Measurements from ENCODE around the gene ALX4.

ALX4 gene

GRCh38 chr11:44310463-44311272 is 729 bp upstream of the ALX4 start:
- in situ Hi-C loops (cut with HindIII; ENCODE audit: low sequenced_read_pairs): no loop called here
- DNase-seq (ENCODE audit: low read depth): no peak
- no peak for TF ChIP-seq CTCF (IDR thresholded peaks at IDR 0.05; ENCODE audit: low read depth, low read length, missing control alignments)
- no peak overlapping the region for H3K4me3 ChIP-seq (ENCODE audit: low read depth, low read length)

DNA sequence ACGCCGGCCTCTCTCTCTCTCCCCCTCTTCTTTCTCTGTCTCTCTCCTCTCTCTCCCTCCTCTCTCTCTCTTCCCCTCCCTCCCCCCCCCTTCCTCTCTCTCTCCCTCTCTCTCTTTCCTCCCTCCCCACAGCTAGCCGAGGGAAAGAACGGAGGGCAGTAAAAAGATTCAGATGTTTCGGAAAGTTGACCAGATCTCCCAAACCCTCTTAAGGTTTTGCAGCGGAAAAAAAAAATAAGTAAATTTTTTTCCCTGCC is 195 bp upstream of the ALX4 start:
- H3K4me3 ChIP-seq (ENCODE audit: low read depth, low read length): no peak overlapping the region
- no peak for TF ChIP-seq CTCF (IDR thresholded peaks at IDR 0.05; ENCODE audit: low read depth, low read length, missing control alignments)
- no peak for DNase-seq (ENCODE audit: low read depth)
- in situ Hi-C loops (cut with HindIII; ENCODE audit: low sequenced_read_pairs): no loop called here

GRCh38 chr11:44308923-44309477 is 939 bp downstream of the ALX4 start:
- no peak for DNase-seq (ENCODE audit: low read depth)
- no peak for TF ChIP-seq CTCF (IDR thresholded peaks at IDR 0.05; ENCODE audit: low read depth, low read length, missing control alignments)
- no peak overlapping the region for H3K4me3 ChIP-seq (ENCODE audit: low read depth, low read length)
- in situ Hi-C loops (cut with HindIII; ENCODE audit: low sequenced_read_pairs): no loop called here

DNA sequence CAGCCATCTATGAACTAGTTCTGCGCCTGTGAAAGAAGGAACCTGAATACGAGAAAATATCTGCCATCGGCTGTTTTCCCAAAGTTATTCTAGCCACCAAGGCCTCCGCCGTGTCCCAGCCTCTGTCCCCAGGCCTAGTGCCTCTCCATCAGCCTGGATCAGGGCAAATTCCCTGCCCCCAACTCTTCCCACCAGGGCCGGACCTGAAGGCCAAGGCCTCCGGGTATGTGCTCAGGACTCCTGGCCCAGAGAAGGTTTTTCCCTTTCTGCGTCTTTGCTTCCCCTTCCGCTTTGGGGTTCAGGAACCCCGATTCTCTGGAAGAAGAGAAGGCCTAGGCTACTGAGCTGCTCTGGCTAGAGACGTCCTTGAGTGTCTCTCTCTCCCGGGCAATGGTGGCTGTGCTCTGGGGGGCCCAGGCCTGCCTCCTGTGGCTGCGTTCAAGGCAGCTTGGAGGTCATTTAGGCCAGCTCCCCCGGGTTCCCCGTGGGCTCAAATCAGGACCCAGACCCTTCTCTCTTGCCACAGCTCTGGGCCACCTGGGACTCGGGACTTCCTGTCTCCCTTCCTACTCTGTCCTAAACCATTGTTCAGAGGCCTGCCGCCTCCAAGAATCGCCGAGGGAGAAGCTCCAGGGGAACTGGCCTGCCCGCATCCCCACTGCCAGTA is 1.6 kb downstream of the ALX4 start:
- no peak for TF ChIP-seq CTCF (IDR thresholded peaks at IDR 0.05; ENCODE audit: low read depth, low read length, missing control alignments)
- no peak overlapping the region for H3K4me3 ChIP-seq (ENCODE audit: low read depth, low read length)
- in situ Hi-C loops (cut with HindIII; ENCODE audit: low sequenced_read_pairs): no loop called here
- DNase-seq (ENCODE audit: low read depth): no peak

DNA sequence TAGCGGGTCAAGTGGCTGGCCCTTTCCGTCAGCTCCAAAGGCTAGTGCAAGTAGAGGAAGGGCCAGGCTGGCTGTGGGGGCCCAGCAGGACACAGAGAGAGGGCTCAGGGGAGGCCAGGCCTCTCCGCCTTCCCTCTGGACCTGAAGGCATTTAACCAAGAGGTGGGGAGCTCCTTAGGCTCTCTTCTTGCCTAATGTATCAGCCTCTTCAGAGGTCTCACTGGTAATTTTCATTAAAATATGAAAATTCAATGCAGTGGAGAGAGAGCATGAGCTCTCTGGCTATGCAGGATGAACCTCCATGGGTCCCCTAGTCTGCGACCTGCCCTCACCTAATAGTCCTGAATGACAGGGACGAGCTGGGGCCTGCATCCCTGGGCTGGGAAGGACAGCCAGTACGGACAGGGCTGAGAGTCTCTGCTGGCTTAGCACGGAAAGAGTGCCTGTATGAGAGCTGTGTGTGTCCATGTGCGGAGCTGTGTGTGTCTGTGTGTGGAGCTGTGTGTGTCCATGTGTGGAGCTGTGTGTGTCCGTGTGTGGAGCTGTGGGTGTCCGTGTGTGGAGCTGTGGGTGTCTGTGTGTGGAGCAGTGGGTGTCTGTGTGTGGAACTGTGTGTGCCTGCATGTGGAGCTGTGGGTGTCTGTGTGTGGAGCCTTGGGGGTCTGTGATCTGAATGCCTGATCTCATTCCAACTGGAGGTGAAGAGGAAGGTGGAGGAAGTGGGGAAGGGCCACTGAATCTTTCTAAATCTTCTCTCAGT is 2.4 kb downstream of the ALX4 start:
- in situ Hi-C loops (cut with HindIII; ENCODE audit: low sequenced_read_pairs): no loop called here
- no peak for TF ChIP-seq CTCF (IDR thresholded peaks at IDR 0.05; ENCODE audit: low read depth, low read length, missing control alignments)
- H3K4me3 ChIP-seq (ENCODE audit: low read depth, low read length): no peak overlapping the region
- DNase-seq (ENCODE audit: low read depth): no peak

- H3K4me3 ChIP-seq (ENCODE audit: low read depth, low read length): no peak overlapping the region
- no peak for TF ChIP-seq CTCF (IDR thresholded peaks at IDR 0.05; ENCODE audit: low read depth, low read length, missing control alignments)
- in situ Hi-C loops (cut with HindIII; ENCODE audit: low sequenced_read_pairs): no loop called here
- DNase-seq (ENCODE audit: low read depth): no peak
These were observed 3.1 kb downstream of the ALX4 start for GRCh38 chr11:44306918-44307244.

Data from astrocyte of the cerebellum (primary cell).